Measurements from ENCODE around the gene HMOX1.

GRCh38 chr22:35432228-35432905 is 51.5 kb downstream of the HMOX1 start:
- TF ChIP-seq CTCF (IDR thresholded peaks at IDR 0.05; ENCODE audit: low read length) (no peak), EZH2phosphoT487 (IDR thresholded peaks at IDR 0.05; ENCODE audit: low read length) (no peak)

All from MM.1S (cell line).